NCI-H1092 treated with DMSO at 0.1 percent for 48 hours (cell line): ENCODE results near the gene SLFN12.
"Not testable (repeated sequence)": the region's sequence is repeated elsewhere in the genome, so short reads cannot be mapped to it uniquely, and the experiment has no call there.

ENCODE experiments used
- DNase-seq: peaks from one replicate; lab custom pipeline; 2025; lab: John Stamatoyannopoulos, UW

Gene SLFN12

DNA sequence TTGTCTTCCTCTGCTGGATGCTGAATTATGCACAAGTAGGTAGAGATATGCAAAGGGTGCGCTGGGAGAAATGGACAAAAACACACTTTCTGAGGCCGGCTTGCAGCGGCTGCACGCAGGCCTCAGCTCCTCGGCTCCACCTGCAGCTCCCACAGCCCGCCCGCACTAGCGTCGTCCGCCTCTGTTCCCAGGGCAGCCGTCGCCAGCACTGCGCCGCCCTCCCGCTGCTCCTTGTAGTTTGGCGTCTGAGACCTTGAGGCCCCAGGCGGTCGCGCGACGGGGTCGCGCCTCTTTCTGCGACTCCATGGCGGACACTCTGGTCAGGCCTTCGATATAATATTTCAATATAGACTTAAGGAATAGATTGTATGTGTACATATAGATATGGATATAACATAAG is 24.8 kb downstream of the SLFN12 start:
- DNase-seq, result no peak

DNA sequence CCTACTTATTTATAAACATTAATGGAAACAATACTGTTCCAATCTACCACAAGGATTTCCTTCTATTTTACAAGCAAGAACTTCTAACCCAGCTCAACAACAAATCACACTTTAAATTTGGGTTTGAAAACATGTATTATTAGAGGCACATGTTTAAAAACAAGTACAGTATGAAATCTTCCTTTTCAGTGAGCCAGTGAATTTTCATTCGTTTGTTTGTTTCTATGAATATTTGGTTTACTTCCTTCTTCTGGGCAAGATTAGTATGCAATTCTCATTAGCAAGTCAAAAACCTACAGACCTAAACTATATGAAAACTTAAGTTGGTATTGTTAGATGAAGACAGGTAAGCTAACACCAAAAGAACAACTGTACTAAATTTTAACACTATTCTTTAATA is 25.7 kb downstream of the SLFN12 start:
- no peak for DNase-seq

DNA sequence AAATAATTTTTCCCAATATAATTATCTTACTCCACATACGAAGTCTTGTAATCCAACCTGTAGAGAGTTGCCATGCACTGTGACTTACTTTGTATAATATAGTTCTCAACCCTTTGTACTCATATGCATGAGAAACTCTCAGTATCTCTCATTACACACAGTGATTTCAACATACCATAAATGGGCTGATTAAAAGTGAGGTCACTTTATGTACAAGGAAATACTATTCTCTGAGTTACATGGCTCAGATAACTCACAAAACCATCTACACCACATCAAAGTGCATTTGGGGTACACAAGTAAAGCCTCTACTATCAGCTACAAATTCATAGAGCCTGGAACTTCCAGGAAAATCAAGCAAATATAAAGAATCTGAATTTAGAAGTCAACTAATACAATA is 27.9 kb downstream of the SLFN12 start:
- no peak for DNase-seq

DNA sequence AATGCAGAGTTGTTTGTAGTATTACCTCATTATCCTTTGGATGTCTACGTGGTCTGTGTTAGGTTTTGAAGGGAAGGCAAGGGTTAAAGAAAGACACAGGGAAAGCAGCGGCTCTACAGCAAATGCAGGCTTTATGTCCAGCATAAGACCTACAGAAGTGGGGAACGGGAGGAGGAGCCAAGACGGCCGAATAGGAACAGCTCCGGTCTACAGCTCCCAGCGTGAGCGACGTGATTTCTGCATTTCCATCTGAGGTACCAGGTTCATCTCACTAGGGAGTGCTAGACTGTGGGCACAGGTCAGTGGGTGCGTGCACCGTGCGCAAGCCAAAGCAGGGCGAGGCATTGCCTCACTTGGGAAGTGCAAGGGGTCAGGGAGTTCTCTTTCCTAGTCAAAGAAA is 38.5 kb downstream of the SLFN12 start:
- DNase-seq, result not testable (repeated sequence)

DNA sequence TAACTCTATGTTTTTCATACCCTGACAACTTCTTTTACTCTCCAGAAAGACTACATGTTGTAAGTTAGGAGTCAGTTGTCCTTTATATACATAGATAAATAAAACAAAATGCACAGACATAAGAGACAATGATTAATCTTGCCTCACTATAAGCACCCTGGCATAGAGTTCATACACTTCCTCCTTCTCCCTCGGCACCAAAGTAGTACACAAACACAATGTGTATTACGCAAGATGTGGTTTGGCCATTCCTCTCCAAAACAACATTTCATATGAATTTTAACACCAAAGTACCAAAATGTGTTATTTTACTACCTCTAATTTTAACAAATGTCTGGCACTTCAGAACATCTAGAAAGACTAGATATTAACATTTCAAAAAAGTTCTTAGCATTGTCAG is 41.6 kb downstream of the SLFN12 start:
- DNase-seq, result no peak

DNA sequence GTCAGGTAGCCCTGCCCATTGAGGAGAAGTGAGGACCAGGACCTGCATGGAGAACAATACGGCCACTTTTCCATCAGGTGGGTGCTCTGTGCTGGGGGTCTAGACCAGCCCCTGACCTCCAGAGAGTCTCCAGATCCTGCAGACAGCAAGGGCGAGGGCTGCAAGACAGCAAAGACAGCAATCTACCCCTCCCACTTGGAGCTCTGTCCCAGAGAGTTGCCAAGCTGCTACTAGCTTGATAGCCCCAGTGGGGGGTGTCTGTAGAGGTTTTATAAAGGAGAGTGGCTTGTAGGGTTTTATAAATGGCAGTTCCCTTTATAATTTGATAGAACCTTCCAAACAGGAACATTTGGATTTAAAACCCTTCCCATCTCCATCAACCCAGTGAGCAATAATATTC is 42.1 kb downstream of the SLFN12 start:
- DNase-seq, result no peak

DNA sequence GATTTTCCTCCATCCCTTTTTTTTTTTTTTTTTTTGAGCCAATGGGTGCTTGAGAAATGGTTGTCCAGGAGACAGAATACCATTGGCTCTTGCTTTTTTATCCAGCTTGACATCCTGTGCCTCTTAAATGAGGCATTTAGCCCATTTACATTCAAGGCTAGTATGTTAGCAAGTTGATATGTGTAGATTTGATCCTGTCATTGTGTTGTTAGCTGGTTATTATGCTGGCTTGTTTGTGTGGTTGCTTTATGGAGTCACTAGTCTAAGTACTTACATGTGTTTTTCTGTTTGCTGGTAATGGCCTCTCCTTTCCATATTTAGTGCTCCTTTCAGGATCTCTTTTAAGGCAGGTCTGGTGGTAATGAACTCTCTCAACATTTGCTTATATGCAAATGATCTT is 44.8 kb downstream of the SLFN12 start:
- DNase-seq, result no peak

DNA sequence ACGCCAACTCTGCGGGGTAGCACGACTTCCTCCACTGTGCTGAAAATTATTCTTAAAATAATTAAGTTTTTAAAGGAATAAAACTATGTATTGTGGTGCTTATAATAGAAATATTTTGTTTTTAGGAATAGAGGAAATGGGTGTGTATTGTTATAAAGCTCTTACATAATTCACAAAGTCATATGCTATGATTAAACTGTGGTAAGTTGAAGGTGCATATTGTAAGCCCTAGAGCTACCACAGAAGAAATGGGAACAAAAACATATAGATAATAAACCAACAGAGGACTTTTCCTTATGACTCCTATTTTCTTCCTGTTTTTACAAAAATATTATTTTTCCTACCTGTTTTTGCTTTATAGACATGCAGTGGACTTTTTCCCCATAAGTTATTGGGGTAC is 54.6 kb downstream of the SLFN12 start:
- DNase-seq, result no peak

DNA sequence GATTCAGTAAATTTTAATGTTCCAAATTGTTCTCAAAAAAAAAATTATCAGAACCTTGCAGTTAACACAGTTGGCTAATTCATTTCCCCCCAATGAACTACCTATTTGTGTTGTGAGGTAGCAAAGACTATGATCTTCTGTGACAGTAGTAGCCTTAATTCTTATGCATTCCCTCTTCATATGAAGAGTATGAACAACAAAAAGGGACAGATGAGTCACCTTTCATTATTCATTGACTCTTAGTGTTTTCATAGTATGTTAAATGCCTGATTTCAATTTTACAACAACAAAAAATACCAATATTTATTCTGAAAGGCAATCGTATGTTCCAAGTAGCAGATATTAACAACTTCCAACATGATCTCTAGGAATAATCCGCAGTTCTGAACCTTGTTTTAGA is 55.2 kb downstream of the SLFN12 start:
- no peak for DNase-seq

DNA sequence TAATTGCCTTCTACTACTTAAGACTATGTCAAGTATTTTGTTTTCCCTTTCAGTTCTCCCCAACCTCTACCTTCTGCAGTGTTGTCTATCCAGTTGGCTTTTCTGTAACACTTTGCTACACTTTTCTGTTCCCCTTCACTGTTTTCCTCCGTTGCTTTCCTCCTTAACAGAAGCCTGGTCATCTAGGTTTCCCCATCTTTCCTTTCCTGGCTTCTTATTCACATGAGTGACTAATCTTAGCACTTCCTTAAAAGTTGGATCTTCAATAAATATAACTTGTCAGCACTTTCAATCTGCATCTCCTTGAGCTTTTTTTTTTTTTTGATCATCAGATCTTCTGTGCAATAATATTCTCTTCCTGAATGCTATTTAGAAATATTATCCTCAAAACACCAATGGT is 56.1 kb downstream of the SLFN12 start:
- no peak for DNase-seq

DNA sequence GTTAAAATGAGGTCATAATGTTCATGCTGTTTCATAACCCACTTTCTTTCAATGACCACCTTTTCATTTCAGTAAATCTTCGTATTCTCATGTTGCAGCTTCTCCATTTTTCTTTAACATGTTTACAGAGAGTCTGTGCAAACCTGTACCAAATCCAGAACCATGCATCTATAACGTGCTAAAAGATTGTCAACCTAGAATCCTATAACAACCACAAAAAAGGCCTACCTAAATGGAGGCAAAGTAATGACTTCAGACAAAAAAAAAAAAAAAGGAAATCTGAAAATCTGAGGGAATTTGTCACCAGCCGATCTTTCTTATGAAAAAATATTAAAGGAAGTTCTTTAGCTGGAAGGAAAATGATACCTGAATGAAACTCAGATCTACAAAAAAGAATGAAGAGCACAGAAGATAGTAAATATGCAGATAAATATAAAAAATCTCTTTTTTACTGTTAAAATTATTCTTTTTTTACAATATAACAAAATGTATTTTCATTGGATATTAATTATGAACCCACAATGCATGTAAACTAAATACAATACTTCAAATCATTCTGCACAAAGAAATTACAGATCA is 57.4 kb downstream of the SLFN12 start:
- no peak for DNase-seq

DNA sequence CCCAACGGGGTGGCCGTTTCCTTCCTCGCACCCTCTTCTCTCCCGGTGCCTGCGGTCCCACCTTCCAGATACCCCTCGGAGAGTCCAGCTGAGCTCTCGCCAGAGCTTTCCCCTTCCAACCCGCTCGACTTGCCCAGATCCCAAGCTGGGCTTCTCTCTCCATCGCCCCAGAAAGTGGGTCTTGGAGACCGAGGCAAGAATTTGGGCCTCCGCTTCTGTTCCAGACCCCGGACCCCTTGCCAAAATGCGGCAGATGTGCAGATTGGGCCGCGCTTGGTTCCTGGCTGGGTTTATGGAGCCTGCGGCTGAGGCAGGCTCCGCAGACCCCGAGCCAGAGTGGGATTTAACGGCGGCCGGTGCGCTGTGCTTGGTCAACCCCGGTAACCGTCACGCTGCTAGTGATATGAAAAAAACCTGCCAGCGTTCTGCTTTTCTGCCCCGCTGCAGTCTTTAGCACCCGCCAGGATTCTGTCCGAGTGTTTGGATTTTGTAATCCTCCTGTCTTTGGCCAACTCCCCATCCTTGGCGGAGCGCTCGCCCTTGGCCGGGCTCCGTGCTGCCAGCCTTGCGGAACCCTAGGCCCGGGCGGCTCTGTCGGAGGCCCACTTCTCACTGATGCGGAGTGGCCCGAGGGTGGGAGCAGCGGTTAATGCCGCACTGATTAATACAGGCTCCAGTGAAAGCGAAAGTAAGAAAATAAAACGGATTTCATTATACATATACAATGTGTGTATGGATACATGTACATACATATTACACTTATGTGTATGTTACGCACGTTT is 58.1 kb downstream of the SLFN12 start:
- peak; percentile 65 for DNase-seq

DNA sequence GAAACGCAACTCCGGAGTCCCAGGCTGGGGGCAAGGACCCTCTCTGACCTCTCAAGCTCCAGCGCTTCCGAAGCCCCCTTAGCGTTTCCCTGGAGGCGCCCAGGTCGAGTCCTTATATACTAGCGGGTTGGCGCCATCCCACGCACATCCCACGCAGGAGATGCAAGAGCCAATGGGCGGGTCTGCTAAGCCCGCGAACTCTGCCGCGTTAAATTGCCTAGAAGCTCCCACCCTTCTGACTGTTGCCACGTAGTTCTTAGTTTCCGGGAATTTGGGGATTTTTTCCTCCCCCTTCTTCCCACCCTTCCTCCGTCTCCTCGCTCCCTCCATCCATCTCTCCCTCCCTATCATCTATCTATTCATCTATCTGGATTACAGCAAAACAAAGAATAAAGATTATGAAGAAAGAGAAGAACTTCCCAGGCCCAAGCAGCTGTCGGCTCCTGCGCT is 58.7 kb downstream of the SLFN12 start, which contains the start of gene SLFN11:
Gene SLFN11, minus strand, starts transcription at position 88 of the 450 bp plus-strand sequence. CDS start 9,814 bp downstream, outside the sequence.
- peak; percentile 90 for DNase-seq

DNA sequence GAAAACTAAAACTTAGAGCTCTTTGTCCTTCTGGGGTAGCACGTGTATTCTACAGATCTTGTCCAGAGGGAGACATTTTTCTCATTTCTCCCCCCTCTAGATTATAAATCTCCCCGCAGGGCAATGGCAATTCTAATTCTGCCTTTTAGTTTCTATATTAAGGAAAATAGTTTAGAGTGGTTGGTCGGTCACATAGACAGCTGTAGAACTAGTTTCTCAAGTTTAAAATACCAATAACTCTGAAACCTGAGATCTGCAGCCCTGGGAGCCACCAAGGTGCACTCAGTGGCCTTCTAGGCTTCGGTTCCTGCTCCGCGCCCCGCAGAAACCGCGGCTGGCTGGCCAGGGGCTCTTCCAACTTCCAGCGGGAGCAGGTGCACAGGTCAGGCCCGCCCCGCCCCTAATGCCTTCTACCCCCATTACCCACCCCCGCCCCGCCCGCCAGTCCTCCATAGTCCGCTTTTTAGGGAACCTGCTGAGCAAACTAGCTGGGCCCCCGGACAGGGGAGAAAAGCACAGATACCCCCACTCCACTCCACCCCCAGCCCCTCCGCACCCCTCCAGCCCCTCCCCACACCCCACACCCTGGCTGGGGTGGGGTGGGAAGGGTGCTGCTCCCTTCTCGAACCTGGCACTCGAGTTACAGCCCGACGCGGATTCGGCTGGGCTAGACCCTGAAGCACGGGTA is 59.3 kb downstream of the SLFN12 start:
- DNase-seq, result peak; percentile 50

DNA sequence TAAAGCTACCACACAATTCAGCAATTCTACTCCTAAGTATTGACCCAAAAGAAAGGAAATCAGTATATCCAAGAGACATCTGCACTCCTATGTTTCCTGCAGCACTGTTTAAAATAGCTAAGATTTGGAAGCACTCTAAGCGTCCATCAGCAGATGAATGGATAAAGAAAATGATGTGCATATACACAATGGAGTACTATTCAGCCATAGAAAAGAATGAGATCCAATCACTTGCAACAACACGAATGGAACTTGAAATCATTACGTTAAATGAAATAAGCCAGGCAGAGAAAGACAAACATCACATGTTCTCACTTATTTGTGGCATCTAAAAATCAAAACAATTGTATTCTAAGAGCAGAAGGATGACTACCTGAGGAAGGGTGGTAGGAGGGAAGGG is 60.4 kb downstream of the SLFN12 start:
- no peak for DNase-seq

DNA sequence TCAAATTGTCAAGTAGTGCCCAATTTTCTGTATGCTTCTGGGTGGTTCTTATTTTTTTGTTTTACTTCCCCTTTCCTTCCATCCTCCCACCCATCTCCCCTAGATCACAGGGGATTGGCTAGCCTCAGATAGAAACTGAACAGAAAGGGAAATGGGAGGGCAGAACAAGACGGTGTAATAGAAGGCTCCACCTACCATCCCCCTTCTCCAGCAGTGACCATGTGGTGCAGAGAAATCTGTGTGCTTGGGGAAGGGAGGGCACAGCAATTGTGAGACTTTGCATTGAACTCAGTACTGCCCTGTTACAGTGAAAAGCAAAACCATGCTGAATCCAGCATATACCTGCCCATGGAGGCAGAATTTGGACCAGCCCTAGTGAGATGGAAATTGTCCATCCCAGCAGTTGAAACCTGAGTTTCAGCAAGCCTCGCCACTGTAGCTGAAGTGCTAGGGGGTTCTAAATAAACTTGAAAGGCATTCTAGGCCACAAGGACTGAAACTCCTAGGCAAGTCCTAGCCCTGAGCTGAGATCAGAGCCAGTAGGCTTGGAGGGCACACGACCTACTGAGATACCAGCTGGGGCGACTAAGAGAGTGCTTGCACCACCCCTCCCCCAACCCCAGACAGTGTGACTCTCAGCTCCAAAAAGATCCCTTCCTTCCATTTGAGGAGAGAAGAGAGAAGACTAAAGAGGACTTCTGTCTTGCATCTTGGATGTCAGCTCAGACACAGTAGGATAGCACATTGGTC is 64.0 kb downstream of the SLFN12 start:
- no peak for DNase-seq

DNA sequence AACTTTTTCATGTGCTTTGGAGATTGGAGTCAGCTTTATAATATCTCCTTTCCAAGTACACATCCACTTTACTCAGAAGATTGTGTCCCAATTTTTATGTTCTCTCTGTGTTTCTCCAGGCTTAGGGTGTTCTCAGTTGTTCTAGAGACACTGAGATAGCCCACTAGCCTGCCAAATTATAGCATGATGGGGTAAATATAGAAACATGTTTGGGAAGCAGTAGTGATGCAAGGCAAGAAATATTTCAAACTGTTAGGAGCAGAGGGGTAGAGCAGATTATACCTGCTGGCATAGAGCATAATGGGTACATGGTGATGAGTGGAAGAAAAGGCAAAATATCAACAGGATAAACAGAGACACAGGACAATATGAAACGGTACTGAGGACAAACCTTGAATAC is 71.3 kb downstream of the SLFN12 start:
- DNase-seq, result no peak
